GM19099 (cell line): ENCODE measurements around the gene HNRNPR.

ENCODE experiments used
- POLR2A ChIP-seq: IDR thresholded peaks from 3 replicates; pipeline ENCODE4 v1.6.1; 2011; ENCODE audit warnings: low read depth; ENCODE audit not compliant: insufficient read length; ENCODE audit errors: extremely low read depth

The HNRNPR gene

DNA sequence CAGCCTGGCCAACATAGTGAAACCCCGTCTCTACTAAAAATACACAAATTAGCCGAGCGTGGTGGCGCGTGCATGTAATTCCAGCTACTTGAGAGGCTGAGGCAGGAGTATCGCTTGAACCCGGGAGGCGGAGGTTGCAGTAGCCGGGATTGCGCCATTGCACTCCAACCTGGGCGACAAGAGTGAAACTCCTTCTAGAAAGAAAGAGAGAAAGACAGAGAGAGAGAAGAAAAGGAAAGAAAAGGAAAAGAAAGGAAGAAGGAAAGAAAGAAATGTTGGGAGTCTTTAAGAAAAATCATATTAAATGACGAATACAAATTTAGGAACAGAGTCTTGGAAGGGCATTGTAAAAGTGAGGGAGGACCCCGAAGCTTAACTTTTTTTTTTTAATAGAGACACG lies 1.8 kb upstream of the HNRNPR start:
- TF ChIP-seq POLR2A: no peak

DNA sequence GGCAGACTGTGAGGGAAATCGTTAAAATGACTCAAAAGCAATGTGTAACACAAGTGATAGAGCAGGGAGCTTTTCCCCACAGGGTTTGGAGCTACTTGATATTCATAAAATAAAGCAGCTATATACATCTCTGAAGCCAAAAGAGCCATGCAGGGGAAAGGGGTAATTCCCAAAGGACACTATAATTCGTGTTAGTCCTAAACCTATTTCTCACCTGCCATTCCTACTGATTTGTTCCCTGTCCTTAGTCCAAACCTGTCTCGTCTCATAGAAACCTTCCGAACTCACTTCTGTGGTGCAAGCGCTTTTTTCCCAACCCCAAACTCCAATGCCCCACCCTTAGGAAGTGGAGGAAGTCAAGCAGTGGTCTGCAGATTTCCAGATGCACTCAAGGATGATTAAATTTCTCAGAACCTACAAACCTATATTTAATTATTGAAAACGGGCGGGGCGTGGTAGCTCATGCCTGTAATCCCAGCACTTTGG lies 946 bp upstream of the HNRNPR start:
- TF ChIP-seq POLR2A: no peak

DNA sequence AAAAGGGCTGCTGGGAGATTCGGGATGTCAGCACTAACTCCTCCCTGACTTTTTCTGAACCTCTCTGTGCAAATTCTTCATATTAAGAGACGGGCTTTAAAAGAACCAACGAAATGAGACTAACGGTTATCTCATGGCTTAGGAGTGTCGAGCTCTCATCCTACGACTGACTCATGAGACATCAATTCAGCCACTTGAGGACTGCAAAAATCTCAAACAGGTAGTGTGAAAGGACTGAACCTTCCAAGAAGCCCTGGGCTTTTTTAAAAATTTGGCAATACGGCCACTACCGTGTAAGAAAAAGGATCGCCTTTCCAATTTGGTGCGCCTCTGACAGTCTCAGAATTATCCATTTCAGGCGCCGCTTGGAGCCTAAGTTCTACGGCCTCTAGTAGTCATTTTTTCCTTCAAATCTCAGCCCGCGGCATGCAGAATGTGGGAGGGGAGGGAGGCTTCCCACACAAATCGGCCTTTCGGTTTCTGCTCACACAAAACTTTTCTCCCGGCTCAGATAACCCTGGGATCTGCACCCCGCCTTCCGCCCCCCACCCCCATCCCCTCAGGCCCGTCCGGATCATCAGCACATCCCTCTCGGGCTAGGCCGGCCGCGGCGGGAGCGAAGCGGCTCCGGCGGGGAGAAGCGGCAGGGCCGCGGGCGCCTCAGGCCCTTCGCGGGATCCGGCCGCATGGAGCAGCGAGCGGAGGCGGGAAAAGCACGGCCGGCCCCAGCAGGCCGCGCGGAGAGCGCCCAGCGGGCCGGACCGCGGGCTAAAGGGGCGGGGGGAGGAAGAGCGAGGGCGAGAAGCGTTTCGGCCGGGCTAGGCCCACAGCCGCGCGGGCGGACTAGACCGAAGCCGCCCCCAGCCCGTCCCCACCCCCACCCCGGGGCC lies 618 bp downstream of the HNRNPR start:
- TF ChIP-seq POLR2A: no peak

DNA sequence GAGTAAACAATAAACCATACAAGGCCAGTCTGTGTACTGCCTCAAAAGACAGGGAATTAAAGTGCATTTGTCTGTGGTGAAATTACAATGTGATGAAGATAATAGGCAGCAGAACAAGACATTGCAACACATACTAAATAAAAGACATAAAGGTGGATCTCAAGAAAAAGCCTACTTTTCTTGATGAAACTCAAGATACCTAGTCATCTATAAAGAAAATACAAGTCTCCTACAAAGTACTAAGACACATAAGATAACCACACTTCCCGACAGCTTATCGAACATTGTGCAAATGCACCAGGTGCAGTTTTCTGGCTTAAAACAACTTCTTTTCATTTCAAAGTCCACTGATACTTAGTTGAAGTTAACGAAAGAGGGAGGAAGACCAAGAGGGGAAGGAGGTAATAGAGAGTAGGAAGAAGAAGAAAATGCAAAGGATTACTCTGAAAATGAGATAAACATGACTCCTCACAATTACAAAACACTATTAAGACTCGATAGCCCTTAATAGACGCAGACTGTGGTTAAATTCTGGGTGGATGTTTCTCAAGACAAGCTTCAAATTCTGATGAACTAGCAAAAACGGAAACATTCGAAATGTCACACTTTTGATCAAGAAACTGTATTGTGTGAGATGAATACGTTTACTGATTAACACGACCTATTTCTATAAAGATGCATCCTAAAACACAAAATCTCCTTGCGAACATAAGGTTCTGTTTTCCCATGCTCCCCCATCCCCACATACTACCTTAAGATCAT lies 2.0 kb downstream of the HNRNPR start:
- TF ChIP-seq POLR2A: no peak

DNA sequence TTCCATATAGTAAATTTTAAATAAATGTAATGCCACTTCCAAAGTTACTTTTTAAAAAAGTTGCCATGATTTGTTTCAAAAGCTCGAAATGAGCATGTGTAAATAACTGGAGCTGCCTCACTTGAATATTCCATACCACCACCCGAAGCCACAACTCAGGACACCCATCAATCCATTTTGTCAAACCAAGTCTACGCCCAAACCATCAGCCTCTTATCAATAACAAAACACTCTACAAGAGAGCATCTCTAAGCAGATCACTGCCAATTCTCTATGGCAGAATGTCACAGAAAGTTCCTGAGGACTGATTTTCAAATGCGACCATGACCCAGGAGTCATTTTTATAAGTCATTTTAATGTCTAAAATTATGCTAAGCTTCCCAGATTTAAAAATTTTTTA lies 4.5 kb downstream of the HNRNPR start:
- no peak for TF ChIP-seq POLR2A

DNA sequence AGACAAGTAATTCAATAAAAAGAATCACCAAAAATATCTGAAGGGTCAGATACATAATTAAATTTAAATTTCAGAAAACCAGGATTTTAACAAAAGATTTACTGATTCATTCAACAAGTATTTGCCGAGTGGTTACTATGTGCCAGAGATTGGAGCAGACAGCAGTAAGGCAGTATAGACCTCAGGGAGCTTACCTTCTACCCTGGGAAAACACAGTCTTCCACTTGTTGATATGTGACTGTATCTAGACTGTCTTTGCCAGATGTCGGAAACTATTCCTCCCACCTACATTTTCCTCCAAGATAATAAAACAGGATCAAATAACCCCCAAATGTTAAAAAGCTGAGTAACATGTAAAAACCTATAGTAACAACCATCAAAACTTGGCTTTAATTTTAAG lies 6.2 kb downstream of the HNRNPR start:
- no peak for TF ChIP-seq POLR2A

DNA sequence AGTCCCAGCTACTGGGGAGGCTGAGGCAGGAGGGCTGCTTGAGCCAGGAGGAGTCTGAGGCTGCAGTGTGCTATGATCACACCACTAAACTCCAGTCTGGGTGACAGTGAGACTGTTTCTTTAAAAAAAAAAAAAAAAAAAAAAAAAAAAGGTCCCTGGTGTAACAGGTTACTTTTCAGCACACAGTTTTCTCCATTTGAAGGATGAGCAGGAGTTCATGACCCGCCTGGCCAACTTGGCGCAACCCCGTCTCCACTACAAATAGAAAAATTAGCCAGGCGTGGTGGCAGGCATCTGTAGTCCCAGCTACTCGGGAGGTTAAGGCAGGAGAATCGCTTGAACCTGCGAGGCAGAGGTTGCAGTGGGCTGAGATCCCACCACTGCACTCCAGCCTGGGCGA lies 12.4 kb downstream of the HNRNPR start:
- TF ChIP-seq POLR2A: no peak

DNA sequence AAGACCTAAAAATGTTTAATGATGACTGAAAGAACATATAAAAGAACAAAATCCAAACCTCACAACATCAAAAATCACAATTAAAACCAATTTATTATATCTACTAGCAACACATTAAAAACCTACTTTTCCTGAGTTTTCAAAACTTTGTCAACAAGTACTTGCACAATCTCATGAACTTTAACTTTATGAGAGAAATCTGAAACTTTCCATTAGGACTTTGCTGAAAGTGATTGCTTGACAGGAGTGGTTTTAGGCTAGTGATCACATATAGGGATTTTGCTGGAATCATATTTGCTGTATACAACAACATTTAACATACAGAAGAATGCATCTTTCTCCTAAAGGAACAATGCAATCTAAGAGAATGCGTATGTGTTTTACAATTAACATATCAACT lies 13.2 kb downstream of the HNRNPR start:
- no peak for TF ChIP-seq POLR2A

DNA sequence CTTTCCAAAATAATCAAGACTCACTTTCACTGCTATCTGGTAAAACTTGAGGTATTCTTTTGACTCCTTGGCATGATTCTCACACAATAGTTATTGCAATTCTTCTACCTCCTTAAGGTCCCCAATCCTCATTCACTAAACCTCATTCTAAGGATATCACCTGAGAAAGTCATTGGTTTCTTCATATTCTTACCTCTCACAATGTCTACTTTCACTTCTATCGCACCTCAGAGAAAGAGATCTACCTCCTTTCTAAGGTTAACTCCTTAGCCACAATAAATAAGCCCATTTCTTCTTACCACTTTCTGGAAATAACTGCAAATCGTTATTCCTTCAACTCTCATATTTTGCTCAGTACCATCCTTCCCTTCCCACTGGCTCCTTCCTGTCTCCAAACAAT lies 18.7 kb downstream of the HNRNPR start:
- no peak for TF ChIP-seq POLR2A

DNA sequence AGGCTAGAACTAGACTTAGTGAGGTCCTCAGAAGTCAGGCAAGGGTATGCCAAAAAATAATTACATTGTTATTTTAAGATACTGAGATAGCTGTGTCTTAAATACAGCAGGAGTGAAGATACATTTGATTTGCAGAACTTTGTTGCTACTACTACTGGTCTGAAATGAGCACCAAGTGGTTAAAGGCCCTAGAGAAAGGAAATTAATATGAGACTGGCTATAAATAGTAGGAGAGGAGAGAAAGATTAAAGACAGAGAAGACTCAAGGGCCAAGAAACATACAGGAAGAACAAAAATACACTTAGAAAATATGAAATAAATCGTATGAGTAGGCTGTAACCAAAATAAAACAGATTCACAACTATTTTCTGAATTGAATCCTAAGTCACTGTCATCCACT lies 21.3 kb downstream of the HNRNPR start:
- no peak for TF ChIP-seq POLR2A

DNA sequence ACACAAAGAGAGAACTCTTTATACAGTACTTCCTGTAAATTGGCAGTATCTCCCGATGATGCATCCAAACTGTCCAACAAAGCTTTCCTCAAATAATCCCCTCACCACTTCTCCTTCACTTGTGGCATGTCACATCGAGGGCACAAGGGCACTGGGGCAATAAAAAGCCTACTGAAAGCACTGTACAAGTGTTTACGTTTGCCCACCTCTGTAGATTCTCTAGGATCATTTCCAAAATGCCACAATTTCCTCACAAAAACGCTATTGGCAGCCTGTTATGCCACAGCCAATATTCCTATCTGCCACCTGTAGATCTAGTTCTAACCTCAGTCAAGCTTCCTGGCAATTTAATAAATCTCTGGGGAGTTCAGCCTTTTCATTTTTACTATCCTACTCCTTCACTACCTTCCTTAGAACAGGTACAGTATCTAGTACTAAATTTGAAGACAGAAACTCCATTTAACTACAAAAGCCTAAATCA lies 39.9 kb downstream of the HNRNPR start:
- no peak for TF ChIP-seq POLR2A

DNA sequence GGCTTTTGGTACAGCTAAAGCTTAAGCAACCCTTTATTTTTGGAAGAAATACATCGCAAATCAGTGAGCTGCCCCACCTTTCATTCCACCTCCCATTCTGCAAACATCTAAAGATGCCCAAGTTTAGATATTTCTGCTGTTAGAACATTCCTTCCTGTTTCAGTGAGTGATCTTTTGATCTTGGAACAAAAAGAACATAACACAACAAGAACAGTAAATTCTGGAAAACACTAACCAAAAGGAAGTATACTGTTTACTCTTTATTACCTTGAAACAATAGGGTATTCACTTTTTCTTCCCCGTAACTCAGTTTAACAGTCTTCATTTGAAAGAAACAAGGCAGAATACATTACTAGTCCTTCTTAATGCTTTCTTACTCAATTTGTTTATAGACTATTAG lies 40.6 kb downstream of the HNRNPR start:
- no peak for TF ChIP-seq POLR2A

DNA sequence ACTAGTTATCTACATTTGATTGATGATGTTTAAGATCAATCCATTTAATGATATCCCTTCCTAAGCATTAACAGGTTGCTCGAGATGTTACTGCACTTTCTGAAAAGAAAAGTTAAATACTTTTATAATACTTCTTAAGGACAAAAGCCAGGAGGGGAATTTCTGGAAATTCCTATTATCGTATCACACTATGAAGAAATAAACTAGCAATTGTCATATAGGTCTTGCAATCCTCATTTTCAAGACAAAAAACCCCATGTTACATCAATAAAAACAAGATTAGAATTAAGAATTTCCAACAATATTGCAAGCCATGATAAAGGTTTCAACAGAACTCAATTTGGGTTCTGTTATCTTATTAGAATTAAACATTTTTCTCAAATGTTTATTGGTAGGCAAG lies 47.2 kb downstream of the HNRNPR start:
- TF ChIP-seq POLR2A: no peak

DNA sequence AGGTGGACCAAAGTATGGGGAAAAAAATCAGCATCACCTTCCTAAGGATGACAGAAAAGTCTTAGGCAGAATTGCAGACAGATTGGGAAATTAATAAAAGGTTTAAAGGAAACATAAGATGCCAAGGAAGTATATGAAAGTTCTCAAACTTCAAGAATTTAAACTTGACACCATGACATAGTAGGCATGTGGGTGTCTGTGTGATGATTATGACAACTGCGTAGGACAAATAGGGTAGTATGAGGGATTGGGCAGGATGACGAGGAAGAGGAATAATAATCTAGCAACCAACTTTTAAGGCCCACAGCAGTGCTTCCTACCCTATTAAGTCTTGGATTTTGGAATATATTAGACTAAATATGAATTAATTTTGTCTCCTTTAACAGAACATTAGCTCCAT lies 52.4 kb downstream of the HNRNPR start:
- no peak for TF ChIP-seq POLR2A

DNA sequence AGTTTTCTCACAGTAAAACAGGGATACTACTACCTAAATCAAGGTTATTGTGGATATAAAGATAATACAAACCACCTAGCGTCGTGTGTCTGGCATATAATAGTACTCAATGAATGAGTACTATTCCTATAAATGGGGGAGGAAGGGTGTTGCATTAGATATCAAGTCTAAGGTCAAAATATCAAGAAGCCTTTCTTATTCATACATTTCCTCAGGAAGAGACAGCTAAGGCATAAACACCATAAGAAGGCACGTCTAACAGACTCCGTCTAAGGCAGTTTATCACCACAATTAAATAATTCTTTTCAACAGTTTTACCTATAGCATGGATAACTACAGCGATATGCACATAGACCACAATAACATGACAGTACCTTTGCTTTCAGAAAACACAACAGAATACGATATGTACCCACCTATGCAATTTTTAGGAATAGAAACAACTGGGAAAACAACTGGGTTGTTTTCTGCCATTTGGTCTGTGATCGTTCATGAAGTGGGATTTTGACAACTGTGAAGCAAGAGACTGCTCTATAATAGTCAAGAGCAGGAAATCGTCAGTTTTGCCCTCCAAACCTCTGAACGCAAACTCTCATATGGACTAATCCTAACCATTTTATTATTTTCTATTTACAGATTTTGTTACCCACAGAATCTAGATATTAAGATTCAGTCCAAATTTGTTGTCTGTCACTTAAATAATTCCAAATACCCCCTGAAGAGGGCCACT lies 53.1 kb downstream of the HNRNPR start:
- no peak for TF ChIP-seq POLR2A
